Mononuclear cell (primary cell): ENCODE measurements around the gene EZH2. TPM values are rescaled to one million over a fixed set of nuclear protein-coding genes. Genes with fewer than 3 reads are reported as not detected.

Experiments
- total RNA-seq: library from RNA; depleted of rRNA; stranded (reverse); fragments of >200 nt; gene quantifications from one replicate; pipeline ENCODE4 v1.2.3, GENCODE V29; 2012

EZH2 gene
- total RNA-seq, 1 donor = 20.4 TPM

Other genes starting within 250 kb of the EZH2 start
- 35.1 TPM for gene CUL1, start 185.4 kb downstream of the EZH2 start, total RNA-seq
- 34.9 TPM for gene PDIA4, start 144.2 kb upstream of the EZH2 start, total RNA-seq
- gene ZNF786, start 206.4 kb upstream of the EZH2 start, total RNA-seq = 3.1 TPM
- gene ZNF425, start 242.0 kb upstream of the EZH2 start, total RNA-seq = 0.10 TPM